ENCODE data around the gene CLCA2.

CLCA2 gene

DNA sequence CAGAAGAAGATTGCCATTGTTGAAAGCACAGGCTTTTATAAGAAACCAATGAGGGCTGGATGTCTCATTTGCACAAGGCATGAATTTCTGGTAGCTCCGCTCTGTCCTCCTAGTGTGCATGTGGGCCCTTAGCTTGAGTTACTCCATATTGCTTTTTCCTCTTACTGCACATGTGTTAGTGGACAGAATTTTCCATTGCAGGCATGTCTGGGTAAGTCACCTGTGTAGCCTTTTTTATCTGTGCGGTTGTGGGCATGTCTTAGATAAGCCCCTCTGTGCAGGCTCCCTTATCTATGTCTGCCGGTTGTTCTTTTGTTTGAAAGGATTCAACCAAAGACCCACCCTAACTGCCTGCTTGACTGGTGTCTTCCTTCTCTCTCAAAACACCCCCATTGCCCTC, 37.5 kb downstream of the CLCA2 start:
- Histone ChIP-seq H3K4me3 (ENCODE audit: low read length) (no peak overlapping the region), H3K4me1 (ENCODE audit: control insufficient read depth, insufficient read depth, low read length) (peaks cover 9% of the 10 kb centered on the region), H3K27me3 (ENCODE audit: control insufficient read depth, insufficient read depth, low read length) (peaks cover under 1% of the 10 kb centered on the region), H3K9me3 (ENCODE audit: control insufficient read depth, low read length) (no peaks in the 10 kb centered on the region), H3K9ac (ENCODE audit: low read length) (no peak overlapping the region), H3K36me3 (ENCODE audit: control insufficient read depth, insufficient read depth, low read length) (no peaks in the 10 kb centered on the region)

DNA sequence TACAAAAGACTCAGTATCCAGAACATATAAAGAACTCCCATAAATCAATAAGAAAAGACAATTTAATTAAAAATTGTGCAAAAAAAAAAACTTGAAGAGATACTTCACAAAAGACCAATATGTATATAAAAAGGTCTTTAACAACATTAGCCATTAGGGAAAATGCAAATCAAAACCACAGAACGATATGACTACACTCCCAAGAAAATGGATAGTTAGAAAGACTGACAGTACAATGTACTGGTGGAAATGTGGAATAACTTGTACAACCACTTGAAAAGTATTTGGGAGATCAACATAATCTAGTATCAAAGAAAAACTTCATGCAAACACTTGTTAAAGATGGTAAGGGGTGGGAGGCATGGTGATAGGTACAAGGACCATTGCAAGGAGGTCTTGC, 40.8 kb downstream of the CLCA2 start:
- Histone ChIP-seq H3K9me3 (ENCODE audit: control insufficient read depth, low read length) (no peaks in the 10 kb centered on the region), H3K4me1 (ENCODE audit: control insufficient read depth, insufficient read depth, low read length) (peaks cover 9% of the 10 kb centered on the region), H3K27me3 (ENCODE audit: control insufficient read depth, insufficient read depth, low read length) (peaks cover 11% of the 10 kb centered on the region), H3K4me3 (ENCODE audit: low read length) (no peak overlapping the region), H3K36me3 (ENCODE audit: control insufficient read depth, insufficient read depth, low read length) (no peaks in the 10 kb centered on the region), H3K9ac (ENCODE audit: low read length) (no peak overlapping the region)

DNA sequence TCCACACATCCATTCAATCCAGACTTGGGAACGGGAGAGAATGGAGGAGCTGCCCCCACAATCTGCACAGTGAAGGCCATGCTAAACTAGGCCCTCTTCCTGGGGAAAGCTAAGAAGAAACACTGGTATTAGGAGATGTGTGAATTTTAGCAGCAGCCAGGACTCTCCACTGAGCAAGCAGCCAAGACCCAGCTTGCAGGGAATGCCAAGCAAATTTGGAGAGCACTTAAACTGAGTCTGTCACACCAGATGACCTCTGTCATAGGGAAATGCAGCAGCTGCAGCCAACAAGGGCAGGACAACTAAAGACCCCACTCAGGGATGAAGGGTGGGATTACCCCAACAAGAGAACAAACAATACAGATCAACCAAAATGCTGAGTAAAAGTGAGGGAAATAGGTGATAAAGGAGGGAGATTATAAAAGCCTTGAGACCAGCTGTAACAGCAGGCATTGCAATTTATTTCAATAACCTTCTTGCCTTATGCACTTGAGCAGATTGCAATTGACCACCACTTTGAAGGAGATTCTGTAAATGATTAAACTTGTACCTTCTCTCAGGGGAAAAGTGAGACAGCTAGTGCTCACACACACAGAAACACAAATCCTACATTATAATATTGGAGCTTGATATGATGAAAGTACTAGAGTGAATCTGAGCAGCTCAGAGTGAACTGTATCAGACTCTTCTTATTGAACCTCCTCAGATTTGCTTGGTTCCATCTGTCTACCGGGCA, 42.3 kb downstream of the CLCA2 start:
- Histone ChIP-seq H3K9ac (ENCODE audit: low read length) (no peak overlapping the region), H3K36me3 (ENCODE audit: control insufficient read depth, insufficient read depth, low read length) (no peaks in the 10 kb centered on the region), H3K4me1 (ENCODE audit: control insufficient read depth, insufficient read depth, low read length) (peaks cover 4% of the 10 kb centered on the region), H3K4me3 (ENCODE audit: low read length) (no peak overlapping the region), H3K9me3 (ENCODE audit: control insufficient read depth, low read length) (no peaks in the 10 kb centered on the region), H3K27me3 (ENCODE audit: control insufficient read depth, insufficient read depth, low read length) (peaks cover 14% of the 10 kb centered on the region)

DNA sequence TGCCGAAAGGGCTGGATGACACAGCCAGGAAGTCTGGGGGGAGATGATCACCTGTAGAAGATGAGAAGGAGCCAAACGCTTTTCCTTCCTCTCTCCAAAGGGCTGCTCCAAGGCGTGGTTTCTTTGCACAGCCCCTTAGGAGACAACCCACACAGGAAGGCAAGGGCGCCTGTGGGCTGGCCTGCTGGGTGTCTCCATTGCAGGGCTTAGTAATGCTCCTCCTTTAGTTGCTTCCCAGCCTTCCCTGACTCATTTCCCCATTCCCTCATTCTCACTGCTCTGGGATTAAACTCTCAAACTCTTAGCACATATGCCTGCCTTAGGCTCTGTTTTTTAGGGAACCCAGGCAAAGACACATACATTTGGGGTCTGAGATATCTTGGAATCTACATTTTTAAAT, 43.0 kb downstream of the CLCA2 start:
- Histone ChIP-seq H3K4me1 (ENCODE audit: control insufficient read depth, insufficient read depth, low read length) (no peaks in the 10 kb centered on the region), H3K9me3 (ENCODE audit: control insufficient read depth, low read length) (no peaks in the 10 kb centered on the region), H3K4me3 (ENCODE audit: low read length) (no peak overlapping the region)

DNA sequence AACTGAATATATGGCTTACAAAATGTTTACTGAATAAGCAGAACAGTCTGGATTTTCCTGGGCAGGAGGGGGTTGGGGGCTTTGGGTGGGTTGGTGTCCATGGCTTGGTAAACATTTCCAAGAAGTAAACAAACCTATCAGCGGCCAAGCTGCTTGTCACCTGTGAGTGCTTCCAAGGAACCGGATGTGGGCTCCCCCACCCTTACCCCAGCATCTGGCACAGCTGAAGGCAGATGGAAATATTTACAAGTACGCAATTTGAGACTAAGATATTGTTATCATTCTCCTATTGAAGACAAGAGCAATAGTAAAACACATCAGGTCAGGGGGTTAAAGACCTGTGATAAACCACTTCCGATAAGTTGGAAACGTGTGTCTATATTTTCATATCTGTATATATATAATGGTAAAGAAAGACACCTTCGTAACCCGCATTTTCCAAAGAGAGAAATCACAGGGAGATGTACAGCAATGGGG, 44.6 kb downstream of the CLCA2 start, which contains the start of gene CLCA1:
CLCA1 (plus strand) TSS at position 427 of the 477 bp plus-strand sequence; CDS start at position 472, 45 bp downstream.
- H3K9ac ChIP-seq (ENCODE audit: low read length), result no peak within 1 kb of the TSS
- H3K4me1 ChIP-seq (ENCODE audit: control insufficient read depth, insufficient read depth, low read length), result no peaks in the 10 kb centered on the region
- H3K36me3 ChIP-seq (ENCODE audit: control insufficient read depth, insufficient read depth, low read length), result no peaks in the 10 kb centered on the region
- H3K4me3 ChIP-seq (ENCODE audit: low read length), result no peak within 1 kb of the TSS
- no peaks in the 10 kb centered on the region for H3K9me3 ChIP-seq (ENCODE audit: control insufficient read depth, low read length)
- peaks cover 19% of the 10 kb centered on the region for H3K27me3 ChIP-seq (ENCODE audit: control insufficient read depth, insufficient read depth, low read length)

More for the DNA sequence above, 43.0 kb downstream of the CLCA2 start:
- Histone ChIP-seq H3K27me3 (ENCODE audit: control insufficient read depth, insufficient read depth, low read length) (peaks cover 15% of the 10 kb centered on the region), H3K9ac (ENCODE audit: low read length) (no peak overlapping the region), H3K36me3 (ENCODE audit: control insufficient read depth, insufficient read depth, low read length) (no peaks in the 10 kb centered on the region)

DNA sequence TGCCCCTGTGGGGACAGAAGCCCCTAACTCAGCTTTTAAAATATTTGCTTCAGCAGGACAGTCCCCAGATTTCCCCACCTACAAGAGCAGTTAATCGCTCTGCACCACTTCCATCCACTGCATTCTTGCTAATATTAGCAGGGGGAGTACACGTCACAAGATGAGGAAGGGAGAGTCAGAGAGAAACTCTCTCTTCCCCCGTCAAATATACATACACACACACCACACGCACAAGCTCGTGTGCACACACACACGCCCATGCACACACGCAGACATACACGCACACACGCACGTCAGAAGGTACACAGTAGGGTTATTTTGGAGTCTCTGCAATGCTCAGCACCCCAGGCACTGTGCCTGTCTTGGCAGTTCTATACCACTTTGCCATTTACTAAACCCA, 46.9 kb downstream of the CLCA2 start:
- peaks cover 19% of the 10 kb centered on the region for H3K27me3 ChIP-seq (ENCODE audit: control insufficient read depth, insufficient read depth, low read length)
- no peaks in the 10 kb centered on the region for H3K4me1 ChIP-seq (ENCODE audit: control insufficient read depth, insufficient read depth, low read length)
- no peak overlapping the region for H3K9ac ChIP-seq (ENCODE audit: low read length)
- no peak overlapping the region for H3K4me3 ChIP-seq (ENCODE audit: low read length)
- H3K9me3 ChIP-seq (ENCODE audit: control insufficient read depth, low read length), result no peaks in the 10 kb centered on the region
- no peaks in the 10 kb centered on the region for H3K36me3 ChIP-seq (ENCODE audit: control insufficient read depth, insufficient read depth, low read length)

DNA sequence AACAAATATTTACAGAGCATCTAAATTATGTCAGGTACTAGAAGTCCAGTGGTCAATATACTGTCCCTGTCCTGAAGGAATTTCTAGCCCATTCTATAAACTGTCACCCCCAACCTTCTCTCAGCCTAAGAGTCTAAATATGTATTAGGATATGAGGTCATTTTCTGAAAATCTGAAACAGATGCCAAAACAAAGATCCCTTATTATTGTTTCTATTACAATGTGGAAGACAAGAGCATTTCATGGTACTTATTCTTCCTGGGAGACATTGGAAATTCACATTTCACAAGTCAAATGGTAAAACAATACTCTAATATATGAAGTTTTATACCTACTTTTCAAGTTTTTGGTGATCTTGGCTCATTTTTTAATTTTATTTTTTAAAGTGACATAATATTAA, 47.3 kb downstream of the CLCA2 start:
- Histone ChIP-seq H3K4me1 (ENCODE audit: control insufficient read depth, insufficient read depth, low read length) (no peaks in the 10 kb centered on the region), H3K27me3 (ENCODE audit: control insufficient read depth, insufficient read depth, low read length) (peaks cover 19% of the 10 kb centered on the region), H3K9ac (ENCODE audit: low read length) (no peak overlapping the region), H3K36me3 (ENCODE audit: control insufficient read depth, insufficient read depth, low read length) (no peaks in the 10 kb centered on the region), H3K9me3 (ENCODE audit: control insufficient read depth, low read length) (no peaks in the 10 kb centered on the region), H3K4me3 (ENCODE audit: low read length) (no peak overlapping the region)

DNA sequence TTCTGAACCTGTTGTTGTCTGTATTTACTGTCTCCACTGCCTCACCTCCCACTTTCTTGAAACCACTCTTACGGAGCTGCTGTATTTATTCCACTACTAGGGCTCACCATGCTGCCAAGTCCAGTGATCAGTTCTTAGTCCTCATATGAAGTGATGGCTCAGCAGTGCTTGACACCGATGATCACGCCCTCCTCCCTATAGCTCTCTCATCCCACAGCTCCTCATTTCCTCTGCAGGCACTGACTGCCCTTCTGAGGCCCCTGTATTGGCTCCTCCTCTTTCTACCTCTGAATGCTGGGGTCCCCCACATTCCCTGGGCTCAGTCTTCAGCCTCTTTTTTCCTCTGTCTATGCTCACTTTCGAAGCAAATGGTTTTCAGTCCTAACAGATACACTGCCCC, 48.2 kb downstream of the CLCA2 start:
- peaks cover 12% of the 10 kb centered on the region for H3K27me3 ChIP-seq (ENCODE audit: control insufficient read depth, insufficient read depth, low read length)
- no peak overlapping the region for H3K4me3 ChIP-seq (ENCODE audit: low read length)
- no peaks in the 10 kb centered on the region for H3K36me3 ChIP-seq (ENCODE audit: control insufficient read depth, insufficient read depth, low read length)
- H3K9ac ChIP-seq (ENCODE audit: low read length), result no peak overlapping the region
- no peaks in the 10 kb centered on the region for H3K4me1 ChIP-seq (ENCODE audit: control insufficient read depth, insufficient read depth, low read length)
- H3K9me3 ChIP-seq (ENCODE audit: control insufficient read depth, low read length), result no peaks in the 10 kb centered on the region

DNA sequence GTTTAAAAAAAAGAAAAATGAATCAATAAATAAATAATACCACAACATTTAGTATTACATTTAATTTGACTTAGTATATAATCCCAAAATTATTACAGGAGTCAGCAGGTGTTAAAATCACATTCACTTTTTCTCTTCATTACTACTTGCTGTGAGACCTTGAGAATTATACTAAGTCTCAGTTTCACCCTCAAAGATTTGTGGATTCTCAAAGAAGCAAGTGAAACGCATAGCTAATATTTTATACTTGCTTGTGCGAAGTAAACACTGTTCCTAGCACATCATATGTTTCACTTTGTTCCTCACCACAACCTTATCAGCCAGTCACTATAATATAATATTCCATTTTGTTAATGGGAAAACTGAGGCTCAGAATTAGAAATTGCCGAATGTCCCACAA, 48.8 kb downstream of the CLCA2 start:
- Histone ChIP-seq H3K9me3 (ENCODE audit: control insufficient read depth, low read length) (no peaks in the 10 kb centered on the region), H3K4me3 (ENCODE audit: low read length) (no peak overlapping the region), H3K4me1 (ENCODE audit: control insufficient read depth, insufficient read depth, low read length) (no peaks in the 10 kb centered on the region), H3K27me3 (ENCODE audit: control insufficient read depth, insufficient read depth, low read length) (peaks cover 11% of the 10 kb centered on the region), H3K36me3 (ENCODE audit: control insufficient read depth, insufficient read depth, low read length) (no peaks in the 10 kb centered on the region), H3K9ac (ENCODE audit: low read length) (no peak overlapping the region)

DNA sequence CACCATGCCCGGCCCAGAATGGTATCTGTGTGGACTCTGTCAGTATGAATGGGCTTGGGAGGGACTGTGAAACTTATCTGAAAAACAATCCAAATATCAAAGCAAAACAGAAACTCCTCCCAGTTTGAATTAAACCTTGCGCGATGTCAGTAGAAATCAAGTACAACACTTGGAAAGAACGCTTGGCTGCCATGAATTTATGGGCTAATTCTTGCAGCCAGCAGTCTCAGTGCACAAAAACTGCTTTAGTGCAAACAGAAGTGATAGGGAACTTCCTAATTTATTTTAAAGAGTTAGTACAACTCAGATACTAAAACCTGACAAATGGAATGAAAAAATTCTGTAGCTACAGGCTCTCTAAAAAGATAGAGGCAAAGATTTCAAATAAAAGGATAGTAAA, 53.3 kb downstream of the CLCA2 start:
- Histone ChIP-seq H3K9ac (ENCODE audit: low read length) (no peak overlapping the region), H3K4me1 (ENCODE audit: control insufficient read depth, insufficient read depth, low read length) (no peaks in the 10 kb centered on the region), H3K36me3 (ENCODE audit: control insufficient read depth, insufficient read depth, low read length) (no peaks in the 10 kb centered on the region), H3K4me3 (ENCODE audit: low read length) (no peak overlapping the region), H3K27me3 (ENCODE audit: control insufficient read depth, insufficient read depth, low read length) (peaks cover 1% of the 10 kb centered on the region), H3K9me3 (ENCODE audit: control insufficient read depth, low read length) (no peaks in the 10 kb centered on the region)

DNA sequence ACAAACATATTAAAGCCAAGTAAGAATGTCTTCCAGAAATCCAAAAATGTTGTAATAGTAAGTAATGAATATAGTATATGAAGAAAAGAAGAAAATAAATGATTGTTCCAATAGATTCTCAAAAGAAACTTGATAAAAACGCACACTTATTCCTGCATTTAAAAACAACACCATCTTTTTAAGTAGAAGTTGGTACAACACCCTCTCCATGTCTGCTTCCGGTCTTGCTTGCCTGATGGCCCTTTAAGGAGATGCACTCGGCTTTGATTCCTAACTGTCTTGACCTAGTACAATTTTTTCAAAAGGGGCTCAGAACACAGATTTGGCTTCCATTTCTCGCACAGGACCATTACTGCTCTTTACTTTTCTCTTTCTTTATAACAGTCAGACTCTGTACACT, 53.7 kb downstream of the CLCA2 start:
- H3K27me3 ChIP-seq (ENCODE audit: control insufficient read depth, insufficient read depth, low read length), result no peaks in the 10 kb centered on the region
- no peak overlapping the region for H3K4me3 ChIP-seq (ENCODE audit: low read length)
- no peaks in the 10 kb centered on the region for H3K9me3 ChIP-seq (ENCODE audit: control insufficient read depth, low read length)
- H3K4me1 ChIP-seq (ENCODE audit: control insufficient read depth, insufficient read depth, low read length), result no peaks in the 10 kb centered on the region
- H3K36me3 ChIP-seq (ENCODE audit: control insufficient read depth, insufficient read depth, low read length), result no peaks in the 10 kb centered on the region
- no peak overlapping the region for H3K9ac ChIP-seq (ENCODE audit: low read length)

DNA sequence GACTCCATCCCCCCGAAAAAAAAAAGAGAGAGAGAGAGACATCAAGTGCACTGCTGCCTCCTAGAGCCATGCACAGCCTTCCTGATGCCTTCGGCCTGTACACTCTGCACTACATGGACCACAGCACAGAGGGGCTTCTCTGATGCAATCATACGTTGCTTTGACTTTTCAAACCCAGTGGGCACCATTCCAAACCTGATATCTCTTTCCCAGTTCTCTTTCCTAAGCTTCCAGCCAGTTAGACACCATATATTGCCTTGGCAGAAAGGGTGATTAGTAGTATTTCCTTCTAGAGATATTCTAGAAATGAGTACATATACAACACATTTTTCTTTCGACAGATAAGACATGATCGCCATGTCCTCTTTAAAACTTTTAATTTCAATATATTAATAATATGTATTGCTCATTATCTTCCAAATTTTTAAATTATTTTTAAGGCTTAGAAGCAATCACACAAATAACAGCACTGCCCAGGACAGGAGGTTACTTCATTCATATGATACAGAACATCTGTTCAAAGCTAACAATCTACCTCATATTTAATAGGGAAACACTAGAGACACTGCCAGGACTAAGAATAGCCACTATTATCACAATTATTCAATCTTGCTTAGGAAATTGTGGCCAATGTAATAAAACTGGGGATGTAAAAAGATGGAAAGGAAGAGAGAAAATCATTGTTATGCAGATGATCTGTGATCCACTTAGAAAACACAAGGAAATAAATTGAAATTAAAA, 54.6 kb downstream of the CLCA2 start:
- no peaks in the 10 kb centered on the region for H3K27me3 ChIP-seq (ENCODE audit: control insufficient read depth, insufficient read depth, low read length)
- no peaks in the 10 kb centered on the region for H3K9me3 ChIP-seq (ENCODE audit: control insufficient read depth, low read length)
- no peak overlapping the region for H3K4me3 ChIP-seq (ENCODE audit: low read length)
- no peak overlapping the region for H3K9ac ChIP-seq (ENCODE audit: low read length)
- no peaks in the 10 kb centered on the region for H3K36me3 ChIP-seq (ENCODE audit: control insufficient read depth, insufficient read depth, low read length)
- no peaks in the 10 kb centered on the region for H3K4me1 ChIP-seq (ENCODE audit: control insufficient read depth, insufficient read depth, low read length)

Measured in mucosa of stomach (tissue), 1 donor.